HG03520 (cell line): Measurements from ENCODE around the gene ODF2.
"Not testable (repeated sequence)": the region's sequence is repeated elsewhere in the genome, so short reads cannot be mapped to it uniquely, and the experiment has no call there.

Experiments used
- ATAC-seq: cut with Tn5 transposase; IDR thresholded peaks from one replicate; pipeline ENCODE4 v1.9.1; 2021; ENCODE audit warnings: mild to moderate bottlenecking, moderate library complexity; ENCODE audit not compliant: unreplicated experiment

ODF2 gene

DNA sequence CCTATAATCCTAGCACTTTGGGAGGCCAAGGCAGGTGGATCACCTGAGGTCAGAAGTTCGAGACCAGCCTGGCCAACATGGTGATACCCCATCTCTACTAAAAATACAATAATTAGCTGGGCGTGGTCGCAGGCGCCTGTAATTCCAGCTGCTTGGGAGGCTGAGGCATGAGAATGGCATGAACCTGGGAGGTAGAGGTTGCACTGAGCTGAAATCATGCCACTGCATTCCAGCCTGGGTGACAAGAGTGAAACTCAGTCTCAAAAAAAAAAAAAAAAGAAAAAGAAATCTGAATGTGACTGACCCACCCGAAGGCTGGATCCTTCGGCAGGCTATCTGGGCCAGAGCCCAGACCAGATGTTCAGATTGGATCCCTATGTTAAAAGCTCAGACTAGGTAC is 32.5 kb upstream of the ODF2 start:
- not testable (repeated sequence) for ATAC-seq

DNA sequence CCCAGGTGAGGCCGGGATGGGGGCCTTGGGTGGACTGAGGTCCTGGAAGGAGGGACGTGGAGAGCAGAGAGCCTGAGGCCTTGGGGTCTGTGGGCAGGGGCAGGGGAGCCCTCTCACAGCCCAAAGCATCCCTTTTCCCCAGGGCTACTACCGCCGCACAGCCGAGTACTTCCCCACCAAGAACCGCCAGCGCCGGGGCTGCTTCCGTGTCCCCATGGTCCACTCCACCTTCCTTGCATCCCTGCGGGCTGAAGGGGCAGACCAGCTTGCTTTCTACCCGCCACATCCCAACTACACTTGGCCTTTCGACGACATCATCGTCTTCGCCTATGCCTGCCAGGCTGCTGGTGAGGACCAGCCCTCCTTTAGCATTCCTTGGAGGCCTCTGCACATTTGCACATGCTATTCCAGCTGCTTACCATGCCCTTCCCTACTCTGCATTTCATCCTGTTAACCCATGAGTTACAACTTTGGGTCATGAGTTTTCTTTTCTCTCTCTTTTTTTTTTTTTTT is 31.5 kb upstream of the ODF2 start:
- ATAC-seq = no peak

DNA sequence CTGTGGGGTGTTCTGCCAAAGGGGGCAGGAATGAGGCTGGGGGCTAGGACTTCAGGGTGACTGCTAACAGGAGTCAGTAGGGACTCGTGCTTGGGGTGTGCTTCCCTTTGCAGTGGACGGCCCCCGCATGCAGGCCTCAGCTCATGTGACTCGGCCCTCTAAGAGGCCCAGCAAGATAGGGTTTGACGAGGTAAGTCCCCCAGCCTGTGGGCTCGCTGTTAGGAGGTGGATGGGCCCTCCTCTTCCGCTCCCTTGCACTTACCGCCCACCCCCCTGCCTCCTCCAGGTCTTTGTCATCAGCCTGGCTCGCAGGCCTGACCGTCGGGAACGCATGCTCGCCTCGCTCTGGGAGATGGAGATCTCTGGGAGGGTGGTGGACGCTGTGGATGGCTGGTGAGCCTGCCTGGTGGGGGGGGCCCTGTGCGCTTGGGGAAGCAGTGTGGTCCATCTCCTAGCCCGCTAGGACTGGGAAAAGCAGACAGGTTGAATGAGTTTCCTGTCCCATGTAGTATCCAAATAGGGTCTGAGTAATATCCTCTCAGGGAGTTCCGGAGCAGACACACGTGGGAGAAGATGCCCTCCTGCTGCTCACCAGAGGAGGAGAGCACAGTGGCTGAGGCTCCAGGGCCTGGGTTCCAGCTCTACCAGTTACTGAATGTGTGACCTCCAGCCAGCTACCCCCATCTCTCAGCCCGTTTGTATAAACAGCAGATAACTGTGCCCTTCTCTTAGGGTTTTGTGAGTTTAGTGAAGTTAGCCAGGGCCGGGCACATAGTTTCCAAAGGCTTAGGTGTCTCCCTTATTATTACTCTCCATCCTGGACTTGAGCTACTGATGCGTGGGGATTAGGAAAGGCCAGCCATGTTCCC is 26.9 kb upstream of the ODF2 start:
- no peak for ATAC-seq

DNA sequence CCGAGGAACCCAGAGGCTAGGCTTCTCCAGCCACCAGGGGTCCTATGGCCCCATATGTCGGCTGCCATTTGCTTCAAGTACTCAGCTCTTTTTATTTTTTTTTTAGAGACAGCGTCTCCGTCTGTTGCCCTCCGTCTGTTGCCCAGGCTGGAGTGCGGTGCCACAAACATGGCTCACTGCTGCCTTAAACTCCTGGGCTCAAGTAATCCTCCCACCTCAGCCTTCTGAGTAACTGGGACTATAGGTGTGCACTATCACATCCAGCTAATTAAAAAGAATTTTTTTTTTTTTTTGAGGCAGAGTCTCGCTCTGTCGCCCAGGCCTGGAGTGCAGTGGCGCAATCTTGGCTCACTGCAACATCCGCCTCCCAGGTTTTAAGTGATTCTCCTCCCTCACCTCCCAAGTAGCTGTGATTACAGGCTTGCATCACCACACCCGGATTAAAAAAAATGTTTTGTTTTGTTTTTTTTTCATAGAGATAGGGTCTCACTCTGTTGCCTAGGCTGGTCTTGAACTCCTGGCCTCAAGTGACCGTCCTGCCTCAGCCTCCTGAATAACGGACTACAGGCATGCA is 26.2 kb upstream of the ODF2 start:
- no peak for ATAC-seq

DNA sequence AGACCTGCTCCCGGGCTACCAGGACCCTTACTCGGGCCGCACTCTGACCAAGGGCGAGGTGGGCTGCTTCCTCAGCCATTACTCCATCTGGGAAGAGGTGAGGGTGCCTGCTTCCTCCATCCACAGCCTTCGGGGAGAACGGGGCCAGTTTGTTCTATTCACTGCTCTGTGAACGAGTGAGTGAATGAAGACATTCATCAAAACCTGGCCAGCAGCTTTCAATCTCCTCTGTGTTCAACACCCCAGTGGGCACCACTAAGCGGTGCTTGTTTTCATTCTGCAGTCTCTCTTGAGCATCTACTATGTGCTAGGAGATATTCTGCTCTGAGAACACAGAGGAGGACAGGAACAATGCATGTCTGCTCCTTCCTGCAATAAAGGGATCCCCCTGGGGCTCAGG is 24.6 kb upstream of the ODF2 start:
- no peak for ATAC-seq

DNA sequence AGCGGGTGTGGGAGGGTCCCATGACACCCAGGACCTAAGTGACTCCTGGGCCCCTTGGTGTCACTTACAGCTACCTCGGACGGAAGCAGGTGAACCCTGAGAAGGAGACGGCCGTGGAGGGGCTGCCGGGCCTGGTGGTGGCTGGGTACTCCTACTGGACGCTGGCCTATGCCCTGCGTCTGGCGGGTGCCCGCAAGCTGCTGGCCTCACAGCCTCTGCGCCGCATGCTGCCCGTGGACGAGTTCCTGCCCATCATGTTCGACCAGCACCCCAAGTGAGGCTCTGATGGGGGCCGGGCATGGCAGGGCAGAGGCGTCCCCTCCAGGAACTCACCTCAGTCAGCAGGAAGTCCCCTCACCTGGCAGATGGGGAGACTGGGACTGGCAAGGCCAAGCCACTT is 21.5 kb upstream of the ODF2 start:
- no peak for ATAC-seq

DNA sequence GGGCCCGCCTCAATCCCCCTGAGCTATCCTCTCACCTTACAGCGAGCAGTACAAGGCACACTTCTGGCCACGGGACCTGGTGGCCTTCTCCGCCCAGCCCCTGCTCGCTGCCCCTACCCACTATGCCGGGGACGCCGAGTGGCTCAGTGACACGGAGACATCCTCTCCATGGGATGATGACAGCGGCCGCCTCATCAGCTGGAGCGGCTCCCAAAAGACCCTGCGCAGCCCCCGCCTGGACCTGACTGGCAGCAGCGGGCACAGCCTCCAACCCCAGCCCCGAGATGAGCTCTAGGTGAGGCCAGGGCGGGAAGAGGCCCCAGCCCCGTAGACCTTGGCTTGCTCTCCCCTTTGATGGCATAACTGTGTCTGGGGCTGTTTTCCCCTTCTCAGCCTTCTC is 20.2 kb upstream of the ODF2 start:
- ATAC-seq = no peak

DNA sequence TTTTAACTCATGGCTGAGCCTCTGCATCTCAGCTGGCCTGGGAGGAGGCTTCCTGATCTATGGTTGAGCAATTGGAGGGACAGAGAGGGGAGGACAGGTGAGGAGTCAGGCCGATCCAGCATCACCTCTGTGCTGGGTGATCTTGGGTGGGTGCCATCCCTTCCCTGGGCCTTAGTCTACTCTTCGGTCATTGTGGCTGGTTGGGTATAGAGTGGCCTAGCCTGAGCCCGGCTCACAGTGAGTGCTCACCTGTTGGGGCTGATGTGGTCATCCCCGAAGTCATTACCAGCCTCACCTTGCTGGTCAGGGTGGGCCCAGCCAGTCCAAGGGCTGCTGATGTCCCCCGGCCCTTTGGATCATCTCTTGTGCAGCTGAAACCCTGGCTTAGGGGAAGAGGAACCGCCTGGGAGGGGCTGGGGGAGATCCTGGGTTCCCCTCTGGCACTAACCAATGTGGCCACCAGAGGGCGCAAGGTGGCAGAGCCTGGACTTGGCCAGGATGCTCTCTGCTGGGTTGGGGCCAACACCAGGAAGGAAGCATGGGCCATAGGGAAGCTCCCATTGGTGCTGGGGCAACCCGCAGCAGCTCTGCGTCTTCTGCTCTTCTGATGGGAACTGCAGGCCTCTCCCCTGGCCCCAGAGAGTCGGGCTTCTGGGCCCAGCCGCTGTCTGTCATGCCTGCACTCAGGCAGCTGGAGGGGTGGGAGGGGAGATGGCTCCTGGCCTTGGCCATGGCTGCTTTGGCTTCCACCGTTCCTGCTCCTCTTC is 17.3 kb upstream of the ODF2 start:
- no peak for ATAC-seq

DNA sequence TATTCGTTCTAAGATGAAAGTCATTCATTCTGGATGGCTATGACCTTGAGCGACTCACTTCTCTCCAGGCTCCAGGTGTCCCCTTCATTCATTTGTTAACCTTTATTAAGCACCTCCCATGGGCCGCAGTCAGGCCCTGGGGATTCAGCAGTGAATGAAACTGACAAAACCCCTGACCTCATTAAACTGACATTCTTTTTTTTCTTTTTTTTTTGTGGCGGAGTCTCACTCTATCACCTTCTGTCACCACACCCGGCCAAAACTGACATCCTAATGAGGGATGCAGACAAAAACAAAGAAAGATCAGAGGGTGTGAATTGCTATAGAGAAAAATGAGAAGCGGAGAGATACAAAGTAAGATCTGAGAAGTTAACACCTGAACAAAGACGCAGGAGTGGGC is 16.5 kb upstream of the ODF2 start:
- ATAC-seq = no peak

DNA sequence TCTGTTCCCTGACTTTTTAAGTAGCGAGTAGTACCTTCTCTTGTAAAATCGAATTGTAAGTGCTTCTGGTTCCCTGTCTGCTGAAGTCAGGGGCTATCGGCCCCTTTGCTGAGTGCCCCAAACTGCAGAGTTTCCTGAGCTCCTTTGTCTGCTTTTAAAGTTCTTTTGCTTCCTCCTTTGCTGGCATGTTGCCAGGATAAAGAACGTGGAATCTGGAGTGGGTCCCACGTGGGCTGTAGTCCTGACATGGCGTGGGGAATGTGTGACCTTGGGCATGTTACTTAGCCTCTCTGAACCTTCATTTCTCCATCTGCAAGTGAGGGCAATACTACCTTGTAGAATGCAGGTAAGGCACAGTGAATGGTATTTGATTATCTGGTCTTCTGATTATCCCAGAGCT is 13.7 kb upstream of the ODF2 start:
- no peak for ATAC-seq

DNA sequence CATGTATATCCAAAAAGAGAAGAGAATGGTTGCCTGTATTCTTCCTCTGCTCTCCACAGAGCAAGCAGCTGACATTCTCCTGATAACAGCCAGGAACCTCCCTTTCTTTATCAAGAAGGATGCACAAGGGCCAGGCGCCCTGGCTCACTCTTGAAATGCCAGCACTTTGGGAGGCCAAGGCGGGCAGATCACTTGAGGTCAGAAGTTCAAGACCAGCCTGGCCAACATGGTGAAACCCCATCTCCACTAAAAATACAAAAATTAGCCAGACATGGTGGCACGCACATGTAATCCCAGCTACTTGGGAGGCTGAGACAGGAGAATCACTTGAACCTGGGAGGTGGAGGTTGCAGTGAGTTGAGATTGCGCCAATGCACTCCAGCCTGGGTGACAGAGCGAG is 9.3 kb upstream of the ODF2 start:
- ATAC-seq = not testable (repeated sequence)

DNA sequence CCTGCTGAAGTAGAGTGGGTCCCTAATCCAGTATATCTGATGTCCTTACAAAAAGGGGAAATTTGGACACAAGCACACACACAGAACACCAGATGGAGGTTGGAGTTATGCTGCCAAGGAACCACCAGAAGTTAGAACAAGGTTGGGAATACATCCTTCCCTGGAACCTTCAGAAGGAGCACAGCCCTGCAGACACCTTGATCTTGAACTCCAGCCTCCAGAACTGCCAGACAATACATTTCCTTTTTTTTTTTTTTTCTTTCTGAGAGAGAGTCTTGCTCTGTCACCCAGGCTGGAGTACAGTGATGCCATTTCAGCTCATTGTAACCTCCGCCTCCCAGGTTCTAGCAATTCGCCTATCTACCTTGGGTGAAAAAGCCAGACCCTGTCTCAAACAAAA is 7.1 kb upstream of the ODF2 start:
- ATAC-seq = no peak

DNA sequence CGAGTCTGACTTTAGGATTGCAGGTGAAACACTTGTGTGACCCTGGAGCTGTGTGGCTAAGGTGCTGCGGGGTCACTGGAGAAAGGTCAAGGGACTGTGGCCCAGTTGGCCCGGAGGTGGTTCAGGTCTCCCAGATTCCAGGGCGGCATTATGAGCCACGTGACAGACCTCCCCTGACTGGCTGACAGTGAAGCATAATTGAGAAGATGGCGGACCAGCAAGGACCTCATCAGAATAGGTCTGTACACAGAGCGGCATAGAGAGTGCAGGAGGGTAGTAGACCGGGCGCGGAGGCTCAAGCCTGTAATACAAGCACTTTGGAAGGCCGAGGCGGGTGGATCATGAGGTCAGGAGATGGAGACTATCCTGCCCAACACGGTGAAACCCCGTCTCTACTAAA is 815 bp upstream of the ODF2 start:
- ATAC-seq = no peak

DNA sequence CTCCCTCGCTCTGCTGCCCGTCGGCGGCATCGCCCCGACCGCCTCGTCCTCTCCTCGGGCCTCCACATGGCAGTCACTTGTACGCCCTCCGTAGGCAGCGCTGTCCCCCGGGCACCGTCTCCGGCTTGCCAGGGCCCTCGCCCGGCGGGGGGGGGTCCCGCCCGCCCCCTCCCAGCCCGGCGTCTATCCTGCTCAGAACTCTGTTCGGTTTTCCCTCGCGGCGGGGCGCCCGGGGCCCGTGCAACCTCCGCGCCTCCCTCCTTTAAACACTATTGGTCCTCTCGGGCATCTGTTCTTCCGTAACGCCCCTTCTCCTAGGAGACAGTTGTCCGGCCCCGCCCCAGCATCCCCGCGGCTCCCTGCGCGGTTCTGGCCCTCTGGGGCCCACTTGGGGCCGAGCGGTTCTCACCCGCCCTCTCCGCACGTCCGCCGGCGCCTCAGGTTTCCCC is 831 bp downstream of the ODF2 start:
- peak; percentile 30 for ATAC-seq

DNA sequence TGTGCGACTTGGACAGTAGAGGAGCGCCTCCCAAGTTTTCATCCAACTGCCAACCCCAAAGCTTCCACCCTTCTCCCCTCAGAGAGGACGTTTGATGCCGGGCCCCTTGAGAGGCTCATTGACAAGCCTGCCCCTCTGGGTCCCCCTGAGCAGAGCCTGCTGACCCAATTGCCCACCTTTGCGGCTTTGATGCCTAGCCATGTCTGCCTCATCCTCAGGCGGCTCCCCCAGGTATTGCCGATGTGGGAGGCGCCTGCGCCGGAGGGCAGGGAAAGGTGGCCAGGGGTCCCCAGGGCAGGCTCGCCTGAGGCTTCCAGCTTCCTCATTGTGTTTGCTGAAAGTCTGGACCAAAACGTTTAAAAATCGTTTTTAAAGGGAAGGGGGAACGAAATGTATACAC is 1.4 kb downstream of the ODF2 start:
- ATAC-seq = no peak

DNA sequence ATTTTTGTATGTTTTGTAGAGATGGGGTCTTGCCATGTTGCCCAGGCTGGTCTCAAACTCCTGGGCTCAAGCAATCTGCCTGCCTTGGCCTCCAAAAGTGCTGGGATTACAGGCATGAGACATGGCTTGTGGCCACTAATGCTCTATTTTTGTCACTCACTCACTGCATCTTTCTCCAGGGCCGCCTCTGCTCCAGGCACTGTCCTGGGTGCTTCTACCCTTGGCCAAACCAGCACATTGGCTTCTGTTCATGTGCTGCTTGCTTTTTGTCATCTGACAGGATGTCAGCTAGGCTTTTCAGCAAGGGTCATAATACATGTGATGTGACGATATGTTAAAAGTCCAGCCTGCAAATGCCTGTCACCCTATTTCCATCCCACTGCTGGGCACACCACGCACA is 3.2 kb downstream of the ODF2 start:
- ATAC-seq = no peak

DNA sequence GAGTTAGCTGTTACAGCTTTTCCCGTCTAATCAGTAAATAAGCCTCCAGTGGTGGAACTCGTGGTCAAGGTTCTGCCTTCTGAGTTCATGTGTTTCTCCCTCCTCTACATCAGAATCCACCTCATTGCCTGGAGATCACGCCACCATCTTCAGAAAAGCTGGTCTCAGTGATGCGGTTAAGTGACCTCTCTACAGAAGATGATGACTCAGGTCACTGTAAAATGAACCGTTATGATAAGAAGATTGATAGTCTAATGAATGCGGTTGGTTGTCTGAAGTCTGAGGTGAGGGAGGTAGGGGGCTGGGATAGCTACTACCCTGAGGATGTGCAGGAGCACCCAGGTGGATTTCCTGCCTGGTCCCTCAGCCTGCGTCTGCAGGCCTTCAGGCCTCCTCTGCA is 13.3 kb downstream of the ODF2 start:
- no peak for ATAC-seq

DNA sequence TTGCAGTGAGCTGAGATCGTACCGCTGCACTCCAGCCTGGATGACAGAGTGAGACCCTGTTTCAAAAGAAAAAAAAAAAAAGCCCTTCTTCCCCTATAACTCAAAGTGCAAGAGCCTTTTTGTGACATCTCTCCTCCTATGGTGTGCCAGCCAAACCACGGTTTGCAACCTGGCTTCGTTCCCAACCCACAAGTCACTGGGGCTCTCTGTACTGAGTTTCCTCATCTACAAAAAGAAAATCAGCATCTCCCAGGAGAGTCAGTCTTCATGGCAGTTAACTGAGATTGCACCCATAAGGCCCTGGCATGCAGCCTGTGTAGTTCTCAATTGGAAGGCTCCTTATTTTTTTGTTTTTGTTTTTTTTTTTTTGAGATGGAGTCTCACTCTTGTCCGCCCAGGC is 14.8 kb downstream of the ODF2 start:
- no peak for ATAC-seq

DNA sequence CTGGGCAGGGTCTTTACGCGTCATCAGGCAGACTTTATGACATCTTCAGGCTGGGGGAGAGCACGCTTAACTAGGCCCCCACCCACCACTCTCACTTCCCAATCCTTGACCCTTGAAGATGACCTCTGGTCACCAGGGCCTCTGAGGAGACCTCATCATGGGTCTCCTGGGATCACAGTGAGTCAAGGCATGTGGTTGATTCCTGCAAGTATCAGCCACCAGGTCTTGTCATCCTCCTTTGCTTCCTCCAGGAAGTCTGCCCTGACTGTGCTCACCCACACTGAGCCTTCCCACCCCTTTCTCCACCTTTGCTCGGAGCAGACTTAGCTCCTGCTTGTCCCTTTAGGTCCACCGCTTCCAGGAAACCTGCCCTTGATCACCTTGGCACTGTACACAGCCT is 17.3 kb downstream of the ODF2 start:
- no peak for ATAC-seq

DNA sequence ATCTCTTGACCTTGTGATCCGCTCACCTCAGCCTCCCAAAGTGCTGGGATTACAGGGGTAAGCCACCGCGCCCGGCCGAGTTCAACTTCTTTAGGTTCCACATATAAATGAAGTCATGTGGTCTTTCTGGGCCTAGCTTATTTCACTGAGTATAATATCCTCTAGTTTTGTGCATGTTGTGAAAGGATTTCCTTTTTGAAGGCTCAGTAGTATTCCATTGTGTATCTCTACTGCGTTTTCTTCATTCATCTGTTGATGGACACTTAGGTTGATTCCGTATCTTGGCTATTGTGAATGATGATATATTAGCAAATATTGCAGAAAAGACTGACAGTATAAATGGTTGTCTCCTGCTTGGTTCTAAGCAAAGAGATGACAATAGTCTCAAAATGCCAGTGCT is 20.1 kb downstream of the ODF2 start:
- no peak for ATAC-seq

DNA sequence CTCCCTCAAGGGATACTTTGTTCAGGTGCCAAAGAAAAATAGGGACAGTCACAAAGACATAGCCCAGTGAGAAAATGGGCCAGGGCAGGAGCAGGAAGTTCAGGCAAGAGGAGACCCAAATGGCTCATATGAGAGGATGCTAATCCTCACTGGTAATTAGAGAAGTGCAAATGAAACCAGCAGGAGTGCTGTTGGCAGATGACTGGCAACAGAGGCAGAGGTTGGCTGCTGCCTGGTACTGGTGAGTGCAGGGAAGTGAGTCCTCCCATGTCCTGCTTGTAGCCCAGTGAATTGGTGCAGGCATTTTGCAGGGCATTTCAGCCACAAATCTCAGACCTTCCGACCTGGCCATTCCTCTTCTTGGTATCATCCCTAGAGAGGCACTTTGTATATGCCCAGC is 23.5 kb downstream of the ODF2 start:
- ATAC-seq = no peak

DNA sequence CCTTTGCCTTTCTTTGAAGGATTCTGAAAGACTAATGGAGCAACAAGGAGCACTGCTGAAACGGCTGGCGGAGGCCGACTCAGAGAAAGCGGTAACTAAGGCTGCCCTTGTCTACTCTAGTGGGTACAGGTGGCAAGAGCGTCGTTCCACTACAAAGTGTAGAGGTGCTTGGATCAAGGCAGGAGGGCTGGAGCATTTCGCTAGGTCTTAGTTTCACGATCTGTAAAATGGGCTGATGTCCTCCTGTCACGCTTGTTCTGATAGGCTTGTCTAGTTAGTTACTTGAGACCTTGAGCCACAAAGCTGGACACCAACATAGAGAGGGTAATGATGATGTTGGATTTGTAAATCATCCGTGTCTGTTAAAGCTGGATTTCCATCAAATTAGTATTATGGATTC is 25.8 kb downstream of the ODF2 start:
- ATAC-seq = no peak
